NCI-H1105 (cell line): ENCODE measurements around the gene NTRK2.
"Not testable (repeated sequence)": the region's sequence is repeated elsewhere in the genome, so short reads cannot be mapped to it uniquely, and the experiment has no call there.

ENCODE experiments used
- DNase-seq: peaks from one replicate; lab custom pipeline; 2025; lab: John Stamatoyannopoulos, UW

The NTRK2 gene

DNA sequence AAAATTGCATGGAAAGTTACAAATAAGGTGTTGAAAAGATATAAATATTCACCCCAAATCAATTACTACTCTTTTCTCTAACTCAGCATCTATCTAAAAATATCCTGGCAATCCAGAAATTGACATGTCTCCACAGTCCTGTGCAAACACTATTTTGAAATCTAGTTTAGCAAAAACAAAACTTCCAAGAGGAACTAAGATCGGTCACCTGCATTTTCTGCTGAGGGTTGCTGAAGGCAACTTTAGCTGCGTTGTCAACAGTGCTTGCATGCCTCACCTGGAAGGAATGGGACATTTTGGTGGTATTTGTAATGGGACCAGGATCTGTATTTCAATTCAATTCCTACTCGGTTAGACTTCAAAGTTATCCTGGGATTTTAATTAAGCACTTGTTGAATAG is 398.3 kb downstream of the NTRK2 start:
- DNase-seq: no peak

- DNase-seq: not testable (repeated sequence)
These were observed 399.9 kb downstream of the NTRK2 start for GRCh38 chr9:85069421-85069820.
